Calu3 (cell line): ENCODE data around the gene SLC25A17. TPM values are rescaled to one million over a fixed set of nuclear protein-coding genes. Genes with fewer than 3 reads are reported as not detected.
"Not testable (repeated sequence)": the region's sequence is repeated elsewhere in the genome, so short reads cannot be mapped to it uniquely, and the experiment has no call there.

Source experiments
- BruUV-seq: library from RNA; stranded (reverse); fragments of 400-500 nt; replicated peaks from 2 replicates; lab custom pipeline; 2021; lab: Mats Ljungman, UMichigan
- CTCF ChIA-PET: fragments of 300-600 bp; sonication (Branson Sonifier 250); formaldehyde crosslinking; loops from one replicate; lab custom pipeline; 2022; ENCODE audit warnings: antibody characterized with exemption; lab: Charles Lee
- DNase-seq: peaks from one replicate; pipeline ENCODE4 v3.0.0; 2022
- H3K27ac Mint-ChIP-seq: one replicate; pipeline ENCODE4 v1.8.0; 2022; ENCODE audit warnings: mixed read lengths; ENCODE audit not compliant: unreplicated experiment
- H3K27me3 Mint-ChIP-seq: one replicate; pipeline ENCODE4 v1.8.0; 2022; ENCODE audit warnings: mixed read lengths; ENCODE audit not compliant: unreplicated experiment
- H3K36me3 Mint-ChIP-seq: one replicate; pipeline ENCODE4 v1.8.0; 2022; ENCODE audit warnings: mild to moderate bottlenecking, moderate library complexity, mixed read lengths; ENCODE audit not compliant: insufficient read depth, unreplicated experiment
- H3K4me1 Mint-ChIP-seq: one replicate; pipeline ENCODE4 v1.8.0; 2022; ENCODE audit warnings: mild to moderate bottlenecking, low read depth, mixed read lengths; ENCODE audit not compliant: unreplicated experiment
- H3K4me3 Mint-ChIP-seq: one replicate; pipeline ENCODE4 v1.8.0; 2022; ENCODE audit warnings: mild to moderate bottlenecking, low read depth, moderate library complexity, mixed read lengths; ENCODE audit not compliant: unreplicated experiment
- H3K9me3 Mint-ChIP-seq: one replicate; pipeline ENCODE4 v1.8.0; 2022; ENCODE audit warnings: low read depth, mixed read lengths; ENCODE audit not compliant: unreplicated experiment
- CTCF ChIP-seq: fragments of 200-600 bp; IDR thresholded peaks from one replicate; pipeline ENCODE4 v1.8.0; 2022; ENCODE audit warnings: antibody characterized with exemption; ENCODE audit not compliant: unreplicated experiment
- intact Hi-C: fragments of 100-400 bp; cut with micrococcal nuclease; formaldehyde crosslinking; loops from one replicate; pipeline ENCODE4 v1.10.0; 2022; ENCODE audit not compliant: unreplicated experiment
- microRNA-seq: library from miRNA; unstranded; fragments of <30 nt; microRNA quantifications from one replicate; pipeline ENCODE4 v1.2.0, GENCODE V29; 2022
- total RNA-seq: library from RNA; stranded (reverse); gene quantifications from 2 replicates; pipeline ENCODE4 v1.2.3, GENCODE V29; 2022

The SLC25A17 gene
- total RNA-seq, 1 experiment from 2014 or later: 20.7 TPM

DNA sequence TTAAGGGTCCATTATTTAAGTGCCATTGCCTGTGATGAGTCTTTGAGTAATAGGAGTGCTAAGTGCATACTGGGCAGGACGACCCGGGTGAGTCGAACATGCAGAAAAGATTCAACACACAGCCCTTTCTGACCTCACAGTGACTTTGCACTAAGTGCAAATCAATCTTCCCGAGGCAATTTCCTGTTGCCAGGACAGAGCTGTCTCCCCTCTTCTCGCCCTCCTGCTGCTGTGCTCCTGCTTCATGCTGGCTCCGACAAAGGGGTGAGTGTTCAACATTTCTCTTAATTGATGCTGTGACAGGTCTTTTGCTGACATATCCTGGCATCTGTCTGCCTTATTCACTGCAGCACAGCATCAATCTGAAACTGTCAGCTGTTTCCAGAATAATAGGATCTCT lies 97.9 kb downstream of the SLC25A17 start:
- intact Hi-C loops: no loop called here
- Mint-ChIP-seq H3K4me3 (no peak overlapping the region), H3K9me3 (no peaks in the 10 kb centered on the region), H3K27me3 (peaks cover 31% of the 10 kb centered on the region), H3K27ac (no peak overlapping the region), H3K36me3 (no peaks in the 10 kb centered on the region), H3K4me1 (peaks cover 11% of the 10 kb centered on the region)
- CTCF ChIA-PET: interaction anchor here (1.5 kb wide), 1 partner anchor 9 kb away, joined by 9 read pairs; no protein-coding TSS in a partner anchor
- no peak for DNase-seq
- BruUV-seq: no TSS peak
- TF ChIP-seq CTCF: no peak

- BruUV-seq: no TSS peak
- Mint-ChIP-seq H3K9me3 (no peaks in the 10 kb centered on the region), H3K36me3 (no peaks in the 10 kb centered on the region), H3K27ac (no peak overlapping the region), H3K27me3 (peaks cover 31% of the 10 kb centered on the region), H3K4me1 (peaks cover 11% of the 10 kb centered on the region), H3K4me3 (no peak overlapping the region)
- no peak for TF ChIP-seq CTCF
- intact Hi-C loops: no loop called here
- no peak for DNase-seq
- CTCF ChIA-PET: interaction anchor here (1.5 kb wide), 1 partner anchor 9 kb away, joined by 9 read pairs; no protein-coding TSS in a partner anchor
These were observed 98.4 kb downstream of the SLC25A17 start for GRCh38 chr22:40720538-40721256.

- DNase-seq, H3K36me3 Mint-ChIP-seq, BruUV-seq, intact Hi-C loops, H3K27ac Mint-ChIP-seq, H3K4me3 Mint-ChIP-seq, H3K9me3 Mint-ChIP-seq: not testable (repeated sequence)
- Mint-ChIP-seq H3K4me1 (peaks cover 11% of the 10 kb centered on the region), H3K27me3 (peaks cover 37% of the 10 kb centered on the region)
- CTCF ChIA-PET: interaction anchor here (1.5 kb wide), 1 partner anchor 8 kb away, joined by 9 read pairs; no protein-coding TSS in a partner anchor
These were observed 99.0 kb downstream of the SLC25A17 start for GRCh38 chr22:40720156-40720537.

Small RNA genes within 50 kb of the gene (microRNA-seq; reads per million reads assigned to microRNA genes)
- 2.1 reads per million for gene MIR4766

Other genes with a start within 250 kb of the SLC25A17 start
- 47.4 and 54.1 TPM in 2 replicates for gene MRTFA, start 182.6 kb downstream of the SLC25A17 start, total RNA-seq
- not detected in 2 replicates for gene MCHR1, start 139.9 kb downstream of the SLC25A17 start, total RNA-seq
- 307 and 322 TPM in 2 replicates for gene ST13, start 37.3 kb upstream of the SLC25A17 start, total RNA-seq
- gene XPNPEP3, start 37.8 kb upstream of the SLC25A17 start, total RNA-seq: 33.1 and 39.9 TPM in 2 replicates
- gene DNAJB7, start 42.8 kb upstream of the SLC25A17 start, total RNA-seq: not detected in 2 replicates
- gene RBX1, start 132.0 kb upstream of the SLC25A17 start, total RNA-seq: 45.5 and 51.8 TPM in 2 replicates